Caco-2 (cell line): ENCODE measurements around the gene ZNF775. TPM values are rescaled to one million over a fixed set of nuclear protein-coding genes. Genes with fewer than 3 reads are reported as not detected.

Source experiments
- BruUV-seq: library from RNA; stranded (reverse); fragments of 400-500 nt; replicated peaks from 2 replicates; lab custom pipeline; 2021; lab: Mats Ljungman, UMichigan
- CTCF ChIA-PET: fragments of 300-600 bp; sonication (Branson Sonifier 250); formaldehyde crosslinking; loops from one replicate; lab custom pipeline; 2022; ENCODE audit warnings: antibody characterized with exemption; lab: Charles Lee
- POLR2A ChIA-PET: fragments of 300-600 bp; sonication (Branson Sonifier 250); formaldehyde crosslinking; loops from one replicate; lab custom pipeline; 2022; ENCODE audit warnings: antibody characterized with exemption; lab: Charles Lee
- DNase-seq, 2 experiments: peaks; one replicate each; pipeline versions ENCODE4 v3.0.0 to v3.0.0-alpha.2; 2020 to 2022
- H3K27me3 ChIP-seq: replicated peaks from 2 replicates; pipeline ENCODE4 v1.6.0; 2011; ENCODE audit warnings: low read length; ENCODE audit not compliant: control insufficient read depth, insufficient read depth
- H3K36me3 ChIP-seq: 2 replicates; pipeline ENCODE4 v1.5.1; 2011; ENCODE audit warnings: low read length; ENCODE audit not compliant: control insufficient read depth, insufficient read depth
- H3K4me1 ChIP-seq: fragments of 250-450 bp; sonication (Bioruptor Pico); 2 replicates; pipeline ENCODE4 v1.5.1; 2020; ENCODE audit warnings: mild to moderate bottlenecking
- H3K4me3 ChIP-seq: 2 replicates; pipeline ENCODE4 v1.5.1; 2011; ENCODE audit warnings: low read depth, mild to moderate bottlenecking, control low read depth, low read length
- H3K9me3 ChIP-seq: fragments of 250-450 bp; sonication (Bioruptor Pico); 2 replicates; pipeline ENCODE4 v1.5.1; 2020; ENCODE audit warnings: mild to moderate bottlenecking, moderate library complexity
- H3K27ac Mint-ChIP-seq: one replicate; pipeline ENCODE4 v1.8.0; 2022; ENCODE audit warnings: mixed read lengths; ENCODE audit not compliant: unreplicated experiment
- H3K27me3 Mint-ChIP-seq: one replicate; pipeline ENCODE4 v1.8.0; 2022; ENCODE audit warnings: mixed read lengths; ENCODE audit not compliant: insufficient read depth, unreplicated experiment
- H3K36me3 Mint-ChIP-seq: one replicate; pipeline ENCODE4 v1.8.0; 2022; ENCODE audit warnings: mild to moderate bottlenecking, mixed read lengths; ENCODE audit not compliant: insufficient read depth, unreplicated experiment
- H3K4me1 Mint-ChIP-seq: one replicate; pipeline ENCODE4 v1.8.0; 2022; ENCODE audit warnings: low read depth, mixed read lengths; ENCODE audit not compliant: unreplicated experiment
- H3K4me3 Mint-ChIP-seq: one replicate; pipeline ENCODE4 v1.8.0; 2022; ENCODE audit warnings: mild to moderate bottlenecking, moderate library complexity, mixed read lengths; ENCODE audit not compliant: unreplicated experiment
- H3K9me3 Mint-ChIP-seq: one replicate; pipeline ENCODE4 v1.8.0; 2022; ENCODE audit warnings: mixed read lengths; ENCODE audit not compliant: unreplicated experiment
- intact Hi-C: fragments of 100-400 bp; cut with micrococcal nuclease; formaldehyde crosslinking; loops from one replicate; pipeline ENCODE4 v1.10.0; 2022; ENCODE audit not compliant: unreplicated experiment
- total RNA-seq: library from RNA; stranded (reverse); gene quantifications from 2 replicates; pipeline ENCODE4 v1.2.3, GENCODE V29; 2022
- TF ChIP-seq, protein P1 (sequence below), 2 experiments: fragments of 200-600 bp in 1 of 2; IDR thresholded peaks; 1 replicate in 1 of 2; 2 replicates in 1 of 2; pipeline versions ENCODE4 v1.5.1 to v1.8.0; 2011 to 2022; ENCODE audit warnings: antibody characterized with exemption in 1 of 2, control low read depth in 1 of 2, inconsistent platforms in 1 of 2, low read depth in 1 of 2, low read length in 1 of 2, mild to moderate bottlenecking in 1 of 2, moderate library complexity in 1 of 2; ENCODE audit not compliant: insufficient read depth in 1 of 2, severe bottlenecking in 1 of 2, unreplicated experiment in 1 of 2

The ZNF775 gene
- total RNA-seq, 1 experiment from 2014 or later = 4.0 TPM

DNA sequence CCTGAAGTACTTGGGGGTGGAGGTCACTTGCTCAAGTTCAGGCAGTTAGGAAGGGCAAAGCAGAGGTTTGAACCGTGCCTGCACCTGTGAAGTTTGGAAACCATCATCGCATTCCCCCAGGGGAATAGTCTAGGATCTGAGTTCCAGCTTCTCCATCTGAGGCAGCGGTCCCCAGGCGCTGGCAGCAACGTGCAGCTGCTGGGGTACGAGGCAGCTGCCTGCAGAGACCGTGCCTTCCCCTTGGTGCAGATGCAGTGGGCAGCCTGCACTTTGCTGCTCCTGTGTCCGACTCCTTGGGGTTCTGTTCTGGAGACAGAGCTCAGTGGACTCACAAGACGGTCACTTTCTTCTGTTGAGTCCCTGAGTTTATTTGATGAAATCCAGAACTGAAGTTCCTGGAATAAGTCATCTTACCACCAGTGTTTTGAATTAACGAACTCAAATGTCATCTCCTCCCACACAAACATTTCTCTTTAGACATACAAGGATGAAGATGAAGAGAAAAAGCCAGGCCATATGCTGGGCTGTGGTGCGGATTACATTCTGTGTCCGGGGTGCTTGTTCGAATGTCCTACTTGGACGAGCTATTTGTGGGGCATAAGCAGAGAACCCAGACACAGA lies 51.4 kb downstream of the ZNF775 start:
- intact Hi-C loops = no loop called here
- H3K9me3 ChIP-seq = no peaks in the 10 kb centered on the region
- peaks cover 2% of the 10 kb centered on the region for H3K27me3 ChIP-seq
- Mint-ChIP-seq H3K4me1 (no peaks in the 10 kb centered on the region), H3K4me3 (no peak overlapping the region), H3K36me3 (no peaks in the 10 kb centered on the region), H3K9me3 (no peaks in the 10 kb centered on the region), H3K27me3 (peaks cover 11% of the 10 kb centered on the region), H3K27ac (no peak overlapping the region)
- no peaks in the 10 kb centered on the region for H3K4me1 ChIP-seq
- BruUV-seq = no TSS peak
- DNase-seq = no peak
- ChIA-PET CTCF (no interaction called here), POLR2A (no interaction called here)
- H3K4me3 ChIP-seq = no peak overlapping the region
- TF ChIP-seq, protein P1, sequence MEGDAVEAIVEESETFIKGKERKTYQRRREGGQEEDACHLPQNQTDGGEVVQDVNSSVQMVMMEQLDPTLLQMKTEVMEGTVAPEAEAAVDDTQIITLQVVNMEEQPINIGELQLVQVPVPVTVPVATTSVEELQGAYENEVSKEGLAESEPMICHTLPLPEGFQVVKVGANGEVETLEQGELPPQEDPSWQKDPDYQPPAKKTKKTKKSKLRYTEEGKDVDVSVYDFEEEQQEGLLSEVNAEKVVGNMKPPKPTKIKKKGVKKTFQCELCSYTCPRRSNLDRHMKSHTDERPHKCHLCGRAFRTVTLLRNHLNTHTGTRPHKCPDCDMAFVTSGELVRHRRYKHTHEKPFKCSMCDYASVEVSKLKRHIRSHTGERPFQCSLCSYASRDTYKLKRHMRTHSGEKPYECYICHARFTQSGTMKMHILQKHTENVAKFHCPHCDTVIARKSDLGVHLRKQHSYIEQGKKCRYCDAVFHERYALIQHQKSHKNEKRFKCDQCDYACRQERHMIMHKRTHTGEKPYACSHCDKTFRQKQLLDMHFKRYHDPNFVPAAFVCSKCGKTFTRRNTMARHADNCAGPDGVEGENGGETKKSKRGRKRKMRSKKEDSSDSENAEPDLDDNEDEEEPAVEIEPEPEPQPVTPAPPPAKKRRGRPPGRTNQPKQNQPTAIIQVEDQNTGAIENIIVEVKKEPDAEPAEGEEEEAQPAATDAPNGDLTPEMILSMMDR (IDR thresholded peaks at IDR 0.05; ENCODE audit: insufficient read depth in 1 of 2, low read depth in 1 of 2, low read length in 1 of 2, severe bottlenecking in 1 of 2, unreplicated experiment in 1 of 2) = no peak
- H3K36me3 ChIP-seq = no peaks in the 10 kb centered on the region

GRCh38 chr7:150431839-150432658 lies 52.9 kb downstream of the ZNF775 start:
- H3K4me3 Mint-ChIP-seq = no peak overlapping the region

More at GRCh38 chr7:150431839-150432658, 52.9 kb downstream of the ZNF775 start:
- ChIA-PET POLR2A (no interaction called here), CTCF (no interaction called here)
- no peaks in the 10 kb centered on the region for H3K9me3 Mint-ChIP-seq
- no peaks in the 10 kb centered on the region for H3K36me3 ChIP-seq
- H3K9me3 ChIP-seq = no peaks in the 10 kb centered on the region
- BruUV-seq = no TSS peak
- H3K4me1 Mint-ChIP-seq = no peaks in the 10 kb centered on the region
- no peak for DNase-seq
- no peak overlapping the region for H3K27ac Mint-ChIP-seq
- TF ChIP-seq, protein P1 (IDR thresholded peaks at IDR 0.05; ENCODE audit: insufficient read depth in 1 of 2, low read depth in 1 of 2, low read length in 1 of 2, severe bottlenecking in 1 of 2, unreplicated experiment in 1 of 2) = no peak
- intact Hi-C loops = no loop called here
- H3K4me3 ChIP-seq = no peak overlapping the region
- peaks cover 2% of the 10 kb centered on the region for H3K27me3 ChIP-seq
- H3K27me3 Mint-ChIP-seq = peaks cover 11% of the 10 kb centered on the region
- no peaks in the 10 kb centered on the region for H3K36me3 Mint-ChIP-seq
- H3K4me1 ChIP-seq = no peaks in the 10 kb centered on the region
